PC-3 (cell line): Measurements from ENCODE around the gene LONP1. TPM values are rescaled to one million over a fixed set of nuclear protein-coding genes. Genes with fewer than 3 reads are reported as not detected.
A peak's percentile ranks its signal among the peaks of the same experiment; 100 is the strongest.

ENCODE experiments used
- ATAC-seq: fragments of 200-7000 bp; cut with Tn5 transposase; 2 replicates; pipeline ENCODE4 v1.9.1; 2020; ENCODE audit warnings: mild to moderate bottlenecking, moderate library complexity
- BruUV-seq: library from RNA; stranded (reverse); fragments of 400-500 nt; replicated peaks from 2 replicates; lab custom pipeline; 2021; lab: Mats Ljungman, UMichigan
- CTCF ChIA-PET: fragments of 300-600 bp; sonication (Branson Sonifier 250); formaldehyde crosslinking; loops from one replicate; lab custom pipeline; 2022; ENCODE audit warnings: antibody characterized with exemption; lab: Charles Lee
- POLR2A ChIA-PET: fragments of 300-600 bp; sonication (Branson Sonifier 250); formaldehyde crosslinking; loops from one replicate; lab custom pipeline; 2022; ENCODE audit warnings: antibody characterized with exemption; ENCODE audit not compliant: unreplicated experiment; lab: Charles Lee
- DNase-seq: peaks from one replicate; pipeline ENCODE4 v3.0.0-alpha.2; 2015
- H2AFZ ChIP-seq: fragments of 300-600 bp; sonication (generic); 2 replicates; pipeline ENCODE4 v1.6.0; 2016; ENCODE audit warnings: antibody characterized with exemption, low read length
- H3F3A ChIP-seq: fragments of 300-600 bp; sonication (generic); one replicate; pipeline ENCODE4 v1.6.0; 2017; ENCODE audit warnings: antibody characterized with exemption, low read length, control low read depth, mild to moderate bottlenecking; ENCODE audit not compliant: unreplicated experiment
- H3K27ac ChIP-seq: fragments of 300-600 bp; sonication (generic); 2 replicates; pipeline ENCODE4 v1.5.1; 2016; ENCODE audit warnings: mild to moderate bottlenecking, low read length
- H3K27me3 ChIP-seq: fragments of 300-600 bp; sonication (generic); 2 replicates; pipeline ENCODE4 v1.6.1; 2016; ENCODE audit warnings: low read length, mixed read lengths
- H3K36me3 ChIP-seq: fragments of 300-600 bp; sonication (generic); 2 replicates; pipeline ENCODE4 v1.6.1; 2016; ENCODE audit warnings: low read depth, mixed run types, low read length, mixed read lengths
- H3K4me1 ChIP-seq: fragments of 300-600 bp; sonication (generic); 2 replicates; pipeline ENCODE4 v1.5.1; 2016; ENCODE audit warnings: low read length; ENCODE audit not compliant: insufficient read depth
- H3K4me2 ChIP-seq: fragments of 300-600 bp; sonication (generic); 2 replicates; pipeline ENCODE4 v1.6.0; 2016; ENCODE audit warnings: low read length
- H3K4me3 ChIP-seq: fragments of 300-600 bp; sonication (generic); 2 replicates; pipeline ENCODE4 v1.5.1; 2016; ENCODE audit warnings: mild to moderate bottlenecking, low read length, mixed read lengths
- H3K79me2 ChIP-seq: fragments of 300-600 bp; sonication (generic); 2 replicates; pipeline ENCODE4 v1.6.1; 2017; ENCODE audit warnings: low read length, mixed read lengths
- H3K9ac ChIP-seq: fragments of 300-600 bp; sonication (generic); 2 replicates; pipeline ENCODE4 v1.6.0; 2016; ENCODE audit warnings: mild to moderate bottlenecking, low read length
- H3K9me2 ChIP-seq: fragments of 300-600 bp; sonication (generic); replicated peaks from 2 replicates; pipeline ENCODE4 v1.6.1; 2016; ENCODE audit warnings: mixed run types, low read length, mixed read lengths
- H3K9me3 ChIP-seq: fragments of 300-600 bp; sonication (generic); 2 replicates; pipeline ENCODE4 v1.6.1; 2016; ENCODE audit warnings: low read length, mixed read lengths
- H4K20me1 ChIP-seq: fragments of 300-600 bp; sonication (generic); 2 replicates; pipeline ENCODE4 v1.6.1; 2016; ENCODE audit warnings: low read length, mixed read lengths
- CTCF ChIP-seq: fragments of 300-600 bp; sonication (generic); conservative IDR thresholded peaks from 2 replicates; pipeline ENCODE4 v1.5.1; 2017; ENCODE audit warnings: antibody characterized with exemption, low read depth, mild to moderate bottlenecking, low read length
- EZH2 ChIP-seq: fragments of 300-600 bp; sonication (generic); IDR thresholded peaks from one replicate; pipeline ENCODE4 v1.6.1; 2017; ENCODE audit warnings: antibody characterized with exemption, mild to moderate bottlenecking, low read length; ENCODE audit not compliant: unreplicated experiment
- EZH2phosphoT487 ChIP-seq: fragments of 300-600 bp; sonication (generic); IDR thresholded peaks from 2 replicates; pipeline ENCODE4 v1.6.1; 2018; ENCODE audit warnings: mild to moderate bottlenecking, antibody characterized with exemption, low read length, borderline replicate concordance
- intact Hi-C: fragments of 100-400 bp; cut with micrococcal nuclease; formaldehyde crosslinking; loops from 2 replicates; pipeline ENCODE4 v1.9.0; 2023
- total RNA-seq: library from RNA; depleted of rRNA; stranded (reverse); fragments of >200 nt; gene quantifications from 2 replicates; pipeline ENCODE4 v1.2.3, GENCODE V29; 2014

Gene LONP1
- total RNA-seq, 1 experiment from 2014 or later, result 217 TPM

- no peaks in the 10 kb centered on the region for H3K4me1 ChIP-seq
- no peaks in the 10 kb centered on the region for H3K79me2 ChIP-seq
- DNase-seq (peak; percentile 58), ATAC-seq (peak; percentile 76)
- no peak overlapping the region for H3K27ac ChIP-seq
- no peak overlapping the region for H2AFZ ChIP-seq
- BruUV-seq, result no TSS peak
- H3K4me3 ChIP-seq, result no peak overlapping the region
- intact Hi-C loops, result no loop called here
- no peaks in the 10 kb centered on the region for H3K27me3 ChIP-seq
- ChIA-PET POLR2A (no interaction called here), CTCF (interaction anchor here (0.8 kb wide), 1 partner anchor 21 kb away, joined by 3 read pairs; no protein-coding TSS in a partner anchor)
- no peak overlapping the region for H3K4me2 ChIP-seq
- H3F3A ChIP-seq, result no peaks in the 10 kb centered on the region
- TF ChIP-seq CTCF, result peak; percentile 42; the same call in 1 of the 2 replicates
- no peak for TF ChIP-seq EZH2phosphoT487
- H3K36me3 ChIP-seq, result peaks cover 73% of the 10 kb centered on the region
- 0 out of 2 replicates have a peak, but pooled peaks cover 10% of the 10 kb centered on the region for H4K20me1 ChIP-seq
- H3K9ac ChIP-seq, result no peak overlapping the region
- H3K9me3 ChIP-seq, result no peaks in the 10 kb centered on the region
- no peaks in the 10 kb centered on the region for H3K9me2 ChIP-seq
Observed at GRCh38 chr19:5665781-5666513, 54.0 kb downstream of the LONP1 start.

GRCh38 chr19:5664515-5664914 is 55.4 kb downstream of the LONP1 start:
- intact Hi-C loops, result no loop called here
- CTCF ChIA-PET, result no interaction called here

More at GRCh38 chr19:5664515-5664914, 55.4 kb downstream of the LONP1 start:
- no peak overlapping the region for H3K9ac ChIP-seq
- BruUV-seq, result no TSS peak
- H3K9me2 ChIP-seq, result no peaks in the 10 kb centered on the region
- H3K9me3 ChIP-seq, result no peaks in the 10 kb centered on the region
- no peak overlapping the region for H3K4me2 ChIP-seq
- H3K79me2 ChIP-seq, result no peaks in the 10 kb centered on the region
- POLR2A ChIA-PET, result no interaction called here
- ATAC-seq (no peak), DNase-seq (no peak)
- no peak overlapping the region for H2AFZ ChIP-seq
- TF ChIP-seq CTCF, result no peak
- no peak for TF ChIP-seq EZH2
- no peak for TF ChIP-seq EZH2phosphoT487
- H3K36me3 ChIP-seq, result peaks cover 81% of the 10 kb centered on the region
- no peak overlapping the region for H3K27ac ChIP-seq
- no peaks in the 10 kb centered on the region for H3K4me1 ChIP-seq
- H4K20me1 ChIP-seq, result 0 out of 2 replicates have a peak, but pooled peaks cover 10% of the 10 kb centered on the region
- no peaks in the 10 kb centered on the region for H3F3A ChIP-seq
- no peak overlapping the region for H3K4me3 ChIP-seq
- no peaks in the 10 kb centered on the region for H3K27me3 ChIP-seq
